ENCODE results near the gene MBP. TPM values are rescaled to one million over a fixed set of nuclear protein-coding genes. Genes with fewer than 3 reads are reported as not detected.

MBP gene
- total and polyA plus RNA-seq, 3 experiments from 2014 or later = 59.5 to 196 (median 60.0) TPM

- H3K36me3 ChIP-seq (ENCODE audit: insufficient read depth, low read length) = no peaks in the 10 kb centered on the region
Measured at GRCh38 chr18:76938619-76939018, 194.0 kb downstream of the MBP start.

GRCh38 chr18:76937597-76937996 lies 195.0 kb downstream of the MBP start:
- POLR2A ChIA-PET = no interaction called here
- Histone ChIP-seq H3K27ac (ENCODE audit: low read depth, low read length) (no peak overlapping the region), H3K4me1 (ENCODE audit: insufficient read depth, low read length) (no peaks in the 10 kb centered on the region), H3K36me3 (ENCODE audit: insufficient read depth, low read length) (no peaks in the 10 kb centered on the region), H3K27me3 (ENCODE audit: insufficient read depth, low read length, poor library complexity, severe bottlenecking) (no peaks in the 10 kb centered on the region), H3K4me3 (ENCODE audit: low read length) (no peak overlapping the region), H3K9me3 (ENCODE audit: low read length) (no peaks in the 10 kb centered on the region)
- no peaks in the 10 kb centered on the region for H3K27me3 Mint-ChIP-seq
- H3K27ac Mint-ChIP-seq = no peak overlapping the region
- no peaks in the 10 kb centered on the region for H3K9me3 Mint-ChIP-seq
- CTCF ChIA-PET = no interaction called here
- DNase-seq = no peak
- peaks cover 19 to 71% (median 26%) of the 10 kb centered on the region in 3 donors for H3K36me3 Mint-ChIP-seq
- H3K4me1 Mint-ChIP-seq = no peaks in the 10 kb centered on the region
- H3K4me3 Mint-ChIP-seq = no peak overlapping the region

More at GRCh38 chr18:76938619-76939018, 194.0 kb downstream of the MBP start:
- CTCF ChIA-PET = no interaction called here
- Mint-ChIP-seq H3K4me1 (no peaks in the 10 kb centered on the region), H3K9me3 (no peaks in the 10 kb centered on the region), H3K27ac (no peak overlapping the region), H3K4me3 (no peak overlapping the region), H3K36me3 (peaks cover 19 to 69% (median 26%) of the 10 kb centered on the region in 3 donors), H3K27me3 (no peaks in the 10 kb centered on the region)
- H3K9me3 ChIP-seq (ENCODE audit: low read length) = no peaks in the 10 kb centered on the region
- no peak overlapping the region for H3K27ac ChIP-seq (ENCODE audit: low read depth, low read length)
- DNase-seq = no peak
- no peaks in the 10 kb centered on the region for H3K27me3 ChIP-seq (ENCODE audit: insufficient read depth, low read length, poor library complexity, severe bottlenecking)
- H3K4me3 ChIP-seq (ENCODE audit: low read length) = no peak overlapping the region
- no peaks in the 10 kb centered on the region for H3K4me1 ChIP-seq (ENCODE audit: insufficient read depth, low read length)
- POLR2A ChIA-PET = no interaction called here

GRCh38 chr18:76936877-76937276 lies 195.7 kb downstream of the MBP start:
- Histone ChIP-seq H3K27me3 (ENCODE audit: insufficient read depth, low read length, poor library complexity, severe bottlenecking) (no peaks in the 10 kb centered on the region), H3K4me3 (ENCODE audit: low read length) (no peak overlapping the region), H3K27ac (ENCODE audit: low read depth, low read length) (no peak overlapping the region), H3K36me3 (ENCODE audit: insufficient read depth, low read length) (no peaks in the 10 kb centered on the region), H3K9me3 (ENCODE audit: low read length) (no peaks in the 10 kb centered on the region), H3K4me1 (ENCODE audit: insufficient read depth, low read length) (no peaks in the 10 kb centered on the region)
- no peak for DNase-seq
- ChIA-PET POLR2A (no interaction called here), CTCF (no interaction called here)
- H3K27me3 Mint-ChIP-seq = no peaks in the 10 kb centered on the region
- H3K4me3 Mint-ChIP-seq = no peak overlapping the region
- H3K27ac Mint-ChIP-seq = no peak overlapping the region
- no peaks in the 10 kb centered on the region for H3K9me3 Mint-ChIP-seq
- no peaks in the 10 kb centered on the region for H3K4me1 Mint-ChIP-seq
- H3K36me3 Mint-ChIP-seq = peaks cover 24 to 76% (median 31%) of the 10 kb centered on the region in 3 donors

GRCh38 chr18:76935722-76936337 lies 196.8 kb downstream of the MBP start:
- ChIA-PET CTCF (no interaction called here), POLR2A (no interaction called here)
- no peak for DNase-seq
- Mint-ChIP-seq H3K4me1 (no peaks in the 10 kb centered on the region), H3K9me3 (no peaks in the 10 kb centered on the region), H3K4me3 (no peak overlapping the region), H3K36me3 (peaks cover 23 to 82% (median 32%) of the 10 kb centered on the region in 3 donors), H3K27ac (no peak overlapping the region), H3K27me3 (no peaks in the 10 kb centered on the region)
- no peak overlapping the region for H3K4me3 ChIP-seq (ENCODE audit: low read length)
- H3K27ac ChIP-seq (ENCODE audit: low read depth, low read length) = no peak overlapping the region
- H3K9me3 ChIP-seq (ENCODE audit: low read length) = no peaks in the 10 kb centered on the region
- H3K27me3 ChIP-seq (ENCODE audit: insufficient read depth, low read length, poor library complexity, severe bottlenecking) = no peaks in the 10 kb centered on the region
- peaks cover 1% of the 10 kb centered on the region for H3K36me3 ChIP-seq (ENCODE audit: insufficient read depth, low read length)
- H3K4me1 ChIP-seq (ENCODE audit: insufficient read depth, low read length) = no peaks in the 10 kb centered on the region

GRCh38 chr18:76932026-76932819 lies 200.4 kb downstream of the MBP start:
- H3K27me3 ChIP-seq (ENCODE audit: insufficient read depth, low read length, poor library complexity, severe bottlenecking) = no peaks in the 10 kb centered on the region
- Mint-ChIP-seq H3K36me3 (peaks cover 19 to 88% (median 50%) of the 10 kb centered on the region in 3 donors), H3K4me1 (no peaks in the 10 kb centered on the region), H3K27me3 (no peaks in the 10 kb centered on the region), H3K9me3 (no peaks in the 10 kb centered on the region), H3K27ac (peak overlapping the region in 2 of 8 donors; percentile 28 to 80), H3K4me3 (no peak overlapping the region)
- DNase-seq = no peak
- no peak overlapping the region for H3K4me3 ChIP-seq (ENCODE audit: low read length)
- ChIA-PET POLR2A (no interaction called here), CTCF (interaction anchor here (1.3 kb wide), 1 partner anchor 9 kb away, joined by 3 read pairs; no protein-coding TSS in a partner anchor)
- no peak overlapping the region for H3K27ac ChIP-seq (ENCODE audit: low read depth, low read length)
- peaks cover 18% of the 10 kb centered on the region for H3K36me3 ChIP-seq (ENCODE audit: insufficient read depth, low read length)
- H3K9me3 ChIP-seq (ENCODE audit: low read length) = no peaks in the 10 kb centered on the region
- H3K4me1 ChIP-seq (ENCODE audit: insufficient read depth, low read length) = no peaks in the 10 kb centered on the region

GRCh38 chr18:76931171-76931570 lies 201.4 kb downstream of the MBP start:
- POLR2A ChIA-PET = no interaction called here
- no peaks in the 10 kb centered on the region for H3K9me3 Mint-ChIP-seq
- Histone ChIP-seq H3K4me1 (ENCODE audit: insufficient read depth, low read length) (no peaks in the 10 kb centered on the region), H3K4me3 (ENCODE audit: low read length) (no peak overlapping the region), H3K27ac (ENCODE audit: low read depth, low read length) (no peak overlapping the region), H3K36me3 (ENCODE audit: insufficient read depth, low read length) (peaks cover 25% of the 10 kb centered on the region), H3K9me3 (ENCODE audit: low read length) (no peaks in the 10 kb centered on the region), H3K27me3 (ENCODE audit: insufficient read depth, low read length, poor library complexity, severe bottlenecking) (no peaks in the 10 kb centered on the region)
- CTCF ChIA-PET = no interaction called here
- no peaks in the 10 kb centered on the region for H3K4me1 Mint-ChIP-seq
- DNase-seq = no peak
- peaks cover 16 to 88% (median 49%) of the 10 kb centered on the region in 3 donors for H3K36me3 Mint-ChIP-seq
- H3K27me3 Mint-ChIP-seq = no peaks in the 10 kb centered on the region
- no peak overlapping the region for H3K4me3 Mint-ChIP-seq
- no peak overlapping the region for H3K27ac Mint-ChIP-seq

Other genes starting within 250 kb of the MBP start
- not detected for gene GALR1, start 117.1 kb upstream of the MBP start, total RNA-seq
- not detected for gene GALR1, start 117.1 kb upstream of the MBP start, polyA plus RNA-seq

Measured in CD8-positive, alpha-beta memory T cell (primary cell).